Vagina (tissue), 2 donors: ENCODE data around the gene OSBPL8. TPM values are rescaled to one million over a fixed set of nuclear protein-coding genes. Genes with fewer than 3 reads are reported as not detected.

ENCODE experiments used
- DNase-seq, 2 donors: peaks; one replicate each; pipeline ENCODE4 v3.0.0-alpha.2; 2017; ENCODE audit errors: extremely low spot score in 2 of 2
- H3K27ac ChIP-seq: fragments of 200-600 bp; sonication (generic); one replicate; pipeline ENCODE4 v1.5.1; 2019
- H3K27me3 ChIP-seq: fragments of 200-600 bp; sonication (generic); one replicate; pipeline ENCODE4 v1.5.1; 2019
- H3K36me3 ChIP-seq, 2 donors: fragments of 200-600 bp; sonication (generic); one replicate each; pipeline ENCODE4 v1.5.1; 2017 to 2019
- H3K4me1 ChIP-seq: fragments of 200-600 bp; sonication (generic); one replicate; pipeline ENCODE4 v1.5.1; 2019
- H3K4me3 ChIP-seq, 2 donors: fragments of 200-600 bp; sonication (generic); 1 replicate in 1 of 2; 2 replicates in 1 of 2; pipeline ENCODE4 v1.5.1; 2016 to 2019
- H3K9me3 ChIP-seq: fragments of 200-600 bp; sonication (generic); one replicate; pipeline ENCODE4 v1.5.1; 2019
- POLR2A ChIP-seq, 2 donors: fragments of 450-650 bp; IDR thresholded peaks; one replicate each; pipeline ENCODE4 v1.6.1; 2017; ENCODE audit warnings: antibody characterized with exemption in 2 of 2, mild to moderate bottlenecking in 2 of 2, moderate library complexity in 2 of 2
- POLR2AphosphoS5 ChIP-seq, 2 donors: sonication (generic); formaldehyde crosslinking; IDR thresholded peaks; one replicate each; pipeline ENCODE4 v1.9.0; 2017; ENCODE audit warnings: antibody characterized with exemption in 2 of 2, mild to moderate bottlenecking in 2 of 2, low read depth in 1 of 2; ENCODE audit not compliant: insufficient read depth in 1 of 2
- intact Hi-C: fragments of 100-400 bp; cut with DNase I; formaldehyde crosslinking; loops from one replicate; pipeline ENCODE4 v1.15.1; 2023
- total RNA-seq: library from RNA; depleted of rRNA; stranded (reverse); fragments of >200 nt; gene quantifications from one replicate; pipeline ENCODE4 v1.2.3, GENCODE V29; 2016
- TF ChIP-seq, protein P1 (sequence below), 3 experiments: fragments of 450-650 bp in 2 of 3; fragments of 200-600 bp in 1 of 3; sonication (generic) in 1 of 3; IDR thresholded peaks; one replicate each; pipeline ENCODE4 v1.5.1; 2017 to 2019; ENCODE audit warnings: antibody characterized with exemption in 3 of 3, mild to moderate bottlenecking in 2 of 3, moderate library complexity in 2 of 3

OSBPL8 gene
- total RNA-seq, 1 donor from 2014 or later, result 66.5 TPM

DNA sequence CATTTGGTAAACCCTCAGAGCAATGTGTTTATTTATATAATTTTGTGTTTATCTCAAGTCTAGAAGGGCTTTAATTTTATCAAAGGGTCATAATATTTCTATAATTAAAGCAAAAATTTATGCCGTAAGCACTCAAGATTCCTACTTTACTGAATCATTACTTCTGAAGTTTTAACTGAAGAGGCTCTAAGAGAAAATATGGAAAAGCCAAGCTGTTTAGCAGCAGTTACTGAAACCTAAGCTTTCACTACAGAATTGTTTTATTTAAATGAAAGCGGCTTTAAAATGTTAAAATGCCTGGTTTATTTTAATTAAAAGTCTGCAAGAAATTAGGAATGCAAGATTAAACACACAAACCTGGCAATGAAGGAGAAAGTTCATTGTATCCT, 137.4 kb downstream of the OSBPL8 start:
- H3K9me3 ChIP-seq, result peaks cover 7% of the 10 kb centered on the region
- H3K36me3 ChIP-seq, result no peaks in the 10 kb centered on the region
- H3K27me3 ChIP-seq, result no peaks in the 10 kb centered on the region
- no peak for DNase-seq
- peaks cover 5% of the 10 kb centered on the region for H3K4me1 ChIP-seq
- no peak overlapping the region for H3K27ac ChIP-seq
- H3K4me3 ChIP-seq, result no peak overlapping the region
- intact Hi-C loops, result no loop called here
- TF ChIP-seq POLR2A (IDR thresholded peaks at IDR 0.05) (no peak), POLR2AphosphoS5 (IDR thresholded peaks at IDR 0.05; ENCODE audit: insufficient read depth in 1 of 2, low read depth in 1 of 2) (no peak)
- TF ChIP-seq, protein P1, sequence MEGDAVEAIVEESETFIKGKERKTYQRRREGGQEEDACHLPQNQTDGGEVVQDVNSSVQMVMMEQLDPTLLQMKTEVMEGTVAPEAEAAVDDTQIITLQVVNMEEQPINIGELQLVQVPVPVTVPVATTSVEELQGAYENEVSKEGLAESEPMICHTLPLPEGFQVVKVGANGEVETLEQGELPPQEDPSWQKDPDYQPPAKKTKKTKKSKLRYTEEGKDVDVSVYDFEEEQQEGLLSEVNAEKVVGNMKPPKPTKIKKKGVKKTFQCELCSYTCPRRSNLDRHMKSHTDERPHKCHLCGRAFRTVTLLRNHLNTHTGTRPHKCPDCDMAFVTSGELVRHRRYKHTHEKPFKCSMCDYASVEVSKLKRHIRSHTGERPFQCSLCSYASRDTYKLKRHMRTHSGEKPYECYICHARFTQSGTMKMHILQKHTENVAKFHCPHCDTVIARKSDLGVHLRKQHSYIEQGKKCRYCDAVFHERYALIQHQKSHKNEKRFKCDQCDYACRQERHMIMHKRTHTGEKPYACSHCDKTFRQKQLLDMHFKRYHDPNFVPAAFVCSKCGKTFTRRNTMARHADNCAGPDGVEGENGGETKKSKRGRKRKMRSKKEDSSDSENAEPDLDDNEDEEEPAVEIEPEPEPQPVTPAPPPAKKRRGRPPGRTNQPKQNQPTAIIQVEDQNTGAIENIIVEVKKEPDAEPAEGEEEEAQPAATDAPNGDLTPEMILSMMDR (IDR thresholded peaks at IDR 0.05), result no peak

DNA sequence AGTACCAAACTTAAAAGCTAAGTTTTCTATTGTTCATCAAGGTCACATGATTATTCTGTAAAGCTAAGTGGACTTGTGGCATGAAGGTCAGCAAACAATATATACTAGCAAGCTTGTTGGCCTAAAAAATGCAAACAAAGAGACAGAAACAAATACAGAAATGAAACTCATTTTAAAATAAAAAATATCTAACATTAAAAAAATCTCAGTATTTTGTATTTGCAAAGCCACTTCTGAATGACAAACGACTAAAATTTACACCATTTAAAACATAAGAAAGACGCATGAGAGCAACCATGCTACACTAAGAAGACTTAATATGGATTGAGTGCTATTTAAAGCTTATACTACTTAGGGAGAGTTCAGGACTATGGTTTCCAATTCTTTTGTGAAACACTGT, 138.5 kb downstream of the OSBPL8 start:
- H3K36me3 ChIP-seq, result no peaks in the 10 kb centered on the region
- H3K27me3 ChIP-seq, result no peaks in the 10 kb centered on the region
- no peak for DNase-seq
- H3K9me3 ChIP-seq, result peaks cover 7% of the 10 kb centered on the region
- H3K4me3 ChIP-seq, result no peak overlapping the region
- H3K4me1 ChIP-seq, result peaks cover 5% of the 10 kb centered on the region
- intact Hi-C loops, result no loop called here
- TF ChIP-seq POLR2A (IDR thresholded peaks at IDR 0.05) (no peak), POLR2AphosphoS5 (IDR thresholded peaks at IDR 0.05; ENCODE audit: insufficient read depth in 1 of 2, low read depth in 1 of 2) (no peak)
- TF ChIP-seq, protein P1 (IDR thresholded peaks at IDR 0.05), result no peak
- no peak overlapping the region for H3K27ac ChIP-seq

DNA sequence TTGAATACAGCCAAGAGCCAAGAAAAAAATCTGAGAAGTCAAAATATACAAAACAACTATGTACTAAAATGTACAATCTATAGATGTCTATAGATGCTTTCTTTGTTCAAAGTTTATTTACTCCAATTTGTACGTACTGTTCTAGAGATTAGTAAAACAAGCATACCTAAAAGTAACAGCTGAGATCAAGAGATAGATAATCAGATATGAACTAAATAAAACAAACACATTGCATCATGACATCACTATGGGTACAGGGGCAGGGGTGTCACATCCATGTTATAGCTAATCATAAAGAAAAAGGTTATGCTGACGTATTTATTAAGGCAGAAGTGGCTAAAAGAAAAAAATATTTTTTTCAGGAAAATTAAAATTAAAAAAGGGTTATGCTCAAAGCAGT, 139.3 kb downstream of the OSBPL8 start:
- H3K27ac ChIP-seq, result no peak overlapping the region
- H3K4me1 ChIP-seq, result peaks cover 5% of the 10 kb centered on the region
- TF ChIP-seq, protein P1 (IDR thresholded peaks at IDR 0.05), result no peak
- TF ChIP-seq POLR2A (IDR thresholded peaks at IDR 0.05) (no peak), POLR2AphosphoS5 (IDR thresholded peaks at IDR 0.05; ENCODE audit: insufficient read depth in 1 of 2, low read depth in 1 of 2) (no peak)
- H3K36me3 ChIP-seq, result no peaks in the 10 kb centered on the region
- intact Hi-C loops, result no loop called here
- no peaks in the 10 kb centered on the region for H3K27me3 ChIP-seq
- H3K4me3 ChIP-seq, result no peak overlapping the region
- no peak for DNase-seq
- peaks cover 5% of the 10 kb centered on the region for H3K9me3 ChIP-seq

DNA sequence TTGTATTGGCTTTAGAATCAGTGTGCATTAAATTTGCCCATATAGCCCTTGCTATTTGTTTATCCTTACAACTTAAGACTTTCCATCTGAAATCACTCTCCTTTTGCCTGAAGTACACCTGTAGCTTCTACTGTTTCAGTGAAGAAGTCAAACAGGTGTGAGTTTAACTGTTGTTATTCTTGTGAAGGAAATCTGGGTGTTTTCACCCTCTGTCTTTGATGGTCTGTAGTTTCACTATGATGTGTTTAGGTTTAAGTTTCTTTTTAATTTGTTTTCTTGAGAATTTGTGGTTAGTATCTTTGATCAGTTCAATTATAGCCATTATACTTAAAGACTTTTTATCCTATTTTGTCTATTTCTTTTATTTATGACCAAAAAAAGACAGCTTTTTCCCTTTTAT, 142.5 kb downstream of the OSBPL8 start:
- TF ChIP-seq POLR2A (IDR thresholded peaks at IDR 0.05), result no peak
- no peak for TF ChIP-seq POLR2AphosphoS5 (IDR thresholded peaks at IDR 0.05; ENCODE audit: insufficient read depth in 1 of 2, low read depth in 1 of 2)
- TF ChIP-seq, protein P1 (IDR thresholded peaks at IDR 0.05), result no peak
- Histone ChIP-seq H3K27me3 (no peaks in the 10 kb centered on the region), H3K9me3 (no peaks in the 10 kb centered on the region), H3K27ac (no peak overlapping the region), H3K4me1 (peaks cover 5% of the 10 kb centered on the region), H3K36me3 (no peaks in the 10 kb centered on the region), H3K4me3 (no peak overlapping the region)
- intact Hi-C loops, result no loop called here
- no peak for DNase-seq

DNA sequence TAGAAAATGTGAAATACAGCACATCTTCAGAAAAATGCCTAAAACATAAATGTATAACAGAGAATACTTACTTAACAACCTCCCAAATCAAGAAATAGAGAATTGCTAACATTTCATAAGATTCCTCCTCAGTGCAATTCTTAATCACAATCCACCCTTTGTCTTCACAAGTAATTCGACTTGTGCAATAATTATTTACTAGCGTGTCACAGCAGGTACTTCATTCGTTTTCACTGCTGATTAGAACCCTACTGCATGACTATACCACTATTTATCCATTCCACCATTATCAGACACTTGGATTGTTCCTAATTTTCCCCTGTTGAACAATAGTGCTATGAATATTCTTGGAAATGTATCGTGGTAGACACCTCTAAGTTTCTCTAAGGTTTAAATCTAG, 146.4 kb downstream of the OSBPL8 start:
- no peak overlapping the region for H3K4me3 ChIP-seq
- no peak overlapping the region for H3K27ac ChIP-seq
- H3K36me3 ChIP-seq, result no peaks in the 10 kb centered on the region
- intact Hi-C loops, result no loop called here
- H3K4me1 ChIP-seq, result no peaks in the 10 kb centered on the region
- TF ChIP-seq POLR2A (IDR thresholded peaks at IDR 0.05), result no peak
- TF ChIP-seq POLR2AphosphoS5 (IDR thresholded peaks at IDR 0.05; ENCODE audit: insufficient read depth in 1 of 2, low read depth in 1 of 2), result no peak
- DNase-seq, result no peak
- no peaks in the 10 kb centered on the region for H3K27me3 ChIP-seq
- no peaks in the 10 kb centered on the region for H3K9me3 ChIP-seq
